Astrocyte (in vitro differentiated cells and primary cell): ENCODE results near the gene AGTPBP1.

Experiments used
- CTCF ChIP-seq: IDR thresholded peaks from 2 replicates; pipeline ENCODE4 v1.5.1; 2011; ENCODE audit warnings: low read depth, mild to moderate bottlenecking, inconsistent platforms, low read length, moderate library complexity; ENCODE audit not compliant: insufficient read depth
- EZH2 ChIP-seq: IDR thresholded peaks from 2 replicates; pipeline ENCODE4 v1.6.1; 2012; ENCODE audit warnings: mild to moderate bottlenecking, low read length, inconsistent platforms; ENCODE audit not compliant: insufficient read depth

- TF ChIP-seq CTCF (no peak), EZH2 (no peak)
Observed at GRCh38 chr9:85713897-85714296, 27.9 kb downstream of the AGTPBP1 start.
